Measurements from ENCODE around the gene CDK12.
A peak's percentile ranks its signal among the peaks of the same experiment; 100 is the strongest.
"Not testable (repeated sequence)": the region's sequence is repeated elsewhere in the genome, so short reads cannot be mapped to it uniquely, and the experiment has no call there.

CDK12 gene

GRCh38 chr17:39543664-39544063, 82.4 kb downstream of the CDK12 start:
- Histone ChIP-seq H3K9ac (ENCODE audit: low read depth, low read length, poor library complexity, severe bottlenecking) (no peak overlapping the region), H2AFZ (ENCODE audit: low read length) (no peak overlapping the region), H3K4me2 (ENCODE audit: low read depth, low read length, poor library complexity, severe bottlenecking) (no peak overlapping the region), H4K20me1 (ENCODE audit: insufficient read depth, low read length, poor library complexity, severe bottlenecking) (no peaks in the 10 kb centered on the region), H3K27me3 (ENCODE audit: insufficient read depth, low read length, poor library complexity, severe bottlenecking) (no peaks in the 10 kb centered on the region), H3K4me1 (ENCODE audit: insufficient read depth, low read length, poor library complexity, severe bottlenecking) (peaks cover 17% of the 10 kb centered on the region), H3K9me2 (replicated peaks; ENCODE audit: low read depth, low read length) (no peaks in the 10 kb centered on the region), H3K36me3 (ENCODE audit: insufficient read depth, low read length) (no peaks in the 10 kb centered on the region), H3K9me3 (ENCODE audit: insufficient read depth, low read depth, low read length) (no peaks in the 10 kb centered on the region), H3K4me3 (ENCODE audit: low read length, poor library complexity, severe bottlenecking) (no peak overlapping the region), H3F3A (ENCODE audit: low read depth) (no peaks in the 10 kb centered on the region), H3K79me2 (ENCODE audit: insufficient read depth, low read length) (no peaks in the 10 kb centered on the region)
- TF ChIP-seq CTCF (conservative IDR thresholded peaks at IDR 0.05; ENCODE audit: low read length) (no peak), EZH2phosphoT487 (IDR thresholded peaks at IDR 0.05; ENCODE audit: borderline replicate concordance) (no peak)

- not testable (repeated sequence) for H3K4me1 ChIP-seq (ENCODE audit: insufficient read depth, low read length, poor library complexity, severe bottlenecking); H3K9ac ChIP-seq (ENCODE audit: low read depth, low read length, poor library complexity, severe bottlenecking); H3K27me3 ChIP-seq (ENCODE audit: insufficient read depth, low read length, poor library complexity, severe bottlenecking); H2AFZ ChIP-seq (ENCODE audit: low read length); H3K9me2 ChIP-seq (replicated peaks; ENCODE audit: low read depth, low read length); H3K9me3 ChIP-seq (ENCODE audit: insufficient read depth, low read depth, low read length); H3K4me2 ChIP-seq (ENCODE audit: low read depth, low read length, poor library complexity, severe bottlenecking); H3K4me3 ChIP-seq (ENCODE audit: low read length, poor library complexity, severe bottlenecking); H3K36me3 ChIP-seq (ENCODE audit: insufficient read depth, low read length); H3F3A ChIP-seq (ENCODE audit: low read depth); H3K79me2 ChIP-seq (ENCODE audit: insufficient read depth, low read length); H4K20me1 ChIP-seq (ENCODE audit: insufficient read depth, low read length, poor library complexity, severe bottlenecking)
These were observed 83.1 kb downstream of the CDK12 start for GRCh38 chr17:39544361-39544760.

- Histone ChIP-seq H3K9me2 (replicated peaks; ENCODE audit: low read depth, low read length) (no peaks in the 10 kb centered on the region), H3K4me3 (ENCODE audit: low read length, poor library complexity, severe bottlenecking) (no peak overlapping the region), H3K4me2 (ENCODE audit: low read depth, low read length, poor library complexity, severe bottlenecking) (no peak overlapping the region), H3K27me3 (ENCODE audit: insufficient read depth, low read length, poor library complexity, severe bottlenecking) (no peaks in the 10 kb centered on the region), H2AFZ (ENCODE audit: low read length) (no peak overlapping the region), H3K9me3 (ENCODE audit: insufficient read depth, low read depth, low read length) (no peaks in the 10 kb centered on the region), H3K79me2 (ENCODE audit: insufficient read depth, low read length) (no peaks in the 10 kb centered on the region), H3K4me1 (ENCODE audit: insufficient read depth, low read length, poor library complexity, severe bottlenecking) (no peaks in the 10 kb centered on the region), H3K9ac (ENCODE audit: low read depth, low read length, poor library complexity, severe bottlenecking) (no peak overlapping the region), H3K36me3 (ENCODE audit: insufficient read depth, low read length) (no peaks in the 10 kb centered on the region), H4K20me1 (ENCODE audit: insufficient read depth, low read length, poor library complexity, severe bottlenecking) (no peaks in the 10 kb centered on the region), H3F3A (ENCODE audit: low read depth) (no peaks in the 10 kb centered on the region)
- peak; percentile 100 for TF ChIP-seq CTCF (conservative IDR thresholded peaks at IDR 0.05; ENCODE audit: low read length)
- TF ChIP-seq EZH2phosphoT487 (IDR thresholded peaks at IDR 0.05; ENCODE audit: borderline replicate concordance), result no peak
These were observed 86.6 kb downstream of the CDK12 start for GRCh38 chr17:39547713-39548478.
